SK-N-SH (cell line): Measurements from ENCODE around the gene SAMD4B. TPM values are rescaled to one million over a fixed set of nuclear protein-coding genes. Genes with fewer than 3 reads are reported as not detected.

Experiments used
- CTCF ChIA-PET: fragments of 300-600, 350-600 bp; formaldehyde crosslinking; extraction: SDS; loops from one replicate; lab custom pipeline; 2021; lab: Yijun Ruan, JAX
- POLR2A ChIA-PET: fragments of 350-600 bp; sonication (Branson Sonifier 250); formaldehyde crosslinking; extraction: SDS; loops from one replicate; lab custom pipeline; 2020; ENCODE audit warnings: antibody characterized with exemption, inconsistent platforms; lab: Yijun Ruan, JAX
- DNase-seq: peaks from one replicate; pipeline ENCODE4 v3.0.0; 2012
- H2AFZ ChIP-seq: fragments of 200-600 bp; sonication (generic); 2 replicates; pipeline ENCODE4 v1.8.1; 2016; ENCODE audit warnings: antibody characterized with exemption, mild to moderate bottlenecking, low read depth
- H3F3A ChIP-seq: fragments of 200-600 bp; sonication (generic); replicated peaks from 2 replicates; pipeline ENCODE3; 2016; ENCODE audit warnings: antibody characterized with exemption, mild to moderate bottlenecking; ENCODE audit not compliant: insufficient read depth
- H3K27ac ChIP-seq, 2 experiments: fragments of 200-500 bp in 1 of 2; fragments of 200-600 bp in 1 of 2; sonication (Bioruptor generic) in 1 of 2; sonication (generic), shearing (Covaris generic) in 1 of 2; 2 replicates each; pipeline versions ENCODE4 v1.5.1 to v1.6.1; 2014 to 2016; ENCODE audit warnings: low read depth in 2 of 2, inconsistent platforms in 1 of 2, low read length in 1 of 2, mild to moderate bottlenecking in 1 of 2, mixed read lengths in 1 of 2
- H3K27me3 ChIP-seq: fragments of 200-600 bp; sonication (generic), shearing (Covaris generic); 2 replicates; pipeline ENCODE4 v1.6.1; 2016; ENCODE audit warnings: mixed run types; ENCODE audit not compliant: insufficient read depth
- H3K36me3 ChIP-seq, 2 experiments: fragments of 200-500 bp in 1 of 2; fragments of 200-600 bp in 1 of 2; sonication (Bioruptor generic) in 1 of 2; sonication (generic) in 1 of 2; replicated peaks in 1 of 2; 2 replicates each; pipeline versions ENCODE3 to v1.5.1; 2014 to 2016; ENCODE audit warnings: low read length in 1 of 2, mild to moderate bottlenecking in 1 of 2; ENCODE audit not compliant: insufficient read depth in 2 of 2, control insufficient read depth in 1 of 2
- H3K4me1 ChIP-seq, 2 experiments: fragments of 200-500 bp in 1 of 2; fragments of 200-600 bp in 1 of 2; sonication (Bioruptor generic) in 1 of 2; sonication (generic), shearing (Covaris generic) in 1 of 2; 2 replicates each; pipeline versions ENCODE4 v1.5.1 to v1.6.1; 2014 to 2016; ENCODE audit warnings: low read depth in 1 of 2, low read length in 1 of 2, mixed run types in 1 of 2; ENCODE audit not compliant: insufficient read depth in 2 of 2, control insufficient read depth in 1 of 2
- H3K4me2 ChIP-seq: fragments of 200-600 bp; sonication (generic), shearing (Covaris generic); 2 replicates; pipeline ENCODE4 v1.6.1; 2017; ENCODE audit warnings: mixed run types
- H3K4me3 ChIP-seq, 2 experiments: fragments of 200-500 bp in 1 of 2; fragments of 200-600 bp in 1 of 2; sonication (Bioruptor generic) in 1 of 2; sonication (generic), shearing (Covaris generic) in 1 of 2; 2 replicates each; pipeline versions ENCODE4 v1.5.1 to v1.8.1; 2014 to 2016; ENCODE audit warnings: low read depth in 2 of 2, inconsistent platforms in 1 of 2, low read length in 1 of 2, mild to moderate bottlenecking in 1 of 2, mixed read lengths in 1 of 2, moderate library complexity in 1 of 2
- H3K79me2 ChIP-seq: fragments of 200-600 bp; sonication (generic); 2 replicates; pipeline ENCODE4 v1.8.1; 2017; ENCODE audit warnings: mild to moderate bottlenecking; ENCODE audit not compliant: insufficient read depth
- H3K9ac ChIP-seq: fragments of 200-600 bp; sonication (generic); 2 replicates; pipeline ENCODE4 v1.6.1; 2017; ENCODE audit warnings: mixed run types
- H3K9me2 ChIP-seq: fragments of 200-600 bp; sonication (generic); 2 replicates; pipeline ENCODE4 v1.6.1; 2017; ENCODE audit warnings: mixed run types
- H3K9me3 ChIP-seq: fragments of 200-600 bp; sonication (generic); 2 replicates; pipeline ENCODE4 v1.6.1; 2017; ENCODE audit warnings: mixed run types, mild to moderate bottlenecking, moderate library complexity
- H4K20me1 ChIP-seq: fragments of 200-600 bp; sonication (generic); 2 replicates; pipeline ENCODE4 v1.6.1; 2017; ENCODE audit warnings: mild to moderate bottlenecking, mixed run types; ENCODE audit not compliant: insufficient read depth
- CTCF ChIP-seq: fragments of 200-600 bp; sonication (generic); IDR thresholded peaks from 2 replicates; pipeline ENCODE4 v1.6.1; 2017; ENCODE audit warnings: antibody characterized with exemption, mild to moderate bottlenecking, moderate library complexity
- FOSL2 ChIP-seq: IDR thresholded peaks from 2 replicates; pipeline ENCODE4 v1.4.0; 2012; ENCODE audit warnings: low read depth, mild to moderate bottlenecking, moderate library complexity, borderline replicate concordance
- GABPA ChIP-seq: IDR thresholded peaks from 2 replicates; pipeline ENCODE4 v1.4.0; 2012; ENCODE audit warnings: low read depth, mild to moderate bottlenecking
- GATA2 ChIP-seq: sonication (generic); formaldehyde crosslinking; IDR thresholded peaks from 2 replicates; pipeline ENCODE4 v1.5.0; 2020; ENCODE audit warnings: mild to moderate bottlenecking, missing genetic modification reagents
- NRF1 ChIP-seq: IDR thresholded peaks from 2 replicates; pipeline ENCODE4 v1.6.1; 2012; ENCODE audit warnings: low read depth, mild to moderate bottlenecking, low read length
- PBX3 ChIP-seq: IDR thresholded peaks from 2 replicates; pipeline ENCODE4; 2012
- RCOR1 ChIP-seq: fragments of 150-350 bp; IDR thresholded peaks from 2 replicates; pipeline ENCODE4 v1.6.1; 2017; ENCODE audit warnings: antibody characterized with exemption, low read length
- REST ChIP-seq: IDR thresholded peaks from 2 replicates; pipeline ENCODE4 v1.6.1; 2012; ENCODE audit warnings: mild to moderate bottlenecking, low read depth, low read length, moderate library complexity
- RXRA ChIP-seq: IDR thresholded peaks from 2 replicates; pipeline ENCODE4 v1.4.0; 2012; ENCODE audit warnings: low read depth, mild to moderate bottlenecking, borderline replicate concordance
- SMC3 ChIP-seq: IDR thresholded peaks from 2 replicates; pipeline ENCODE4 v1.6.1; 2012; ENCODE audit warnings: low read depth, low read length, improper control_type of control experiment
- TEAD4 ChIP-seq: IDR thresholded peaks from 2 replicates; pipeline ENCODE4 v1.4.0; 2012; ENCODE audit warnings: mild to moderate bottlenecking, borderline replicate concordance; ENCODE audit not compliant: insufficient read depth
- USF2 ChIP-seq: fragments of 150-350 bp; IDR thresholded peaks from 2 replicates; pipeline ENCODE4 v1.6.1; 2017; ENCODE audit warnings: antibody characterized with exemption, low read length, low read depth, borderline replicate concordance
- YY1 ChIP-seq: IDR thresholded peaks from 2 replicates; pipeline ENCODE4 v1.4.0; 2012; ENCODE audit warnings: low read depth, mild to moderate bottlenecking
- ZBTB33 ChIP-seq: IDR thresholded peaks from 2 replicates; pipeline ENCODE4 v1.4.0; 2012; ENCODE audit warnings: low read depth, borderline replicate concordance
- WGBS: methylation state at CpG from one replicate; pipeline ENCODE4 v1.1.6; 2017; ENCODE audit warnings: low lambda C conversion rate; 5-methylcytosine and 5-hydroxymethylcytosine counted together
- polyA plus RNA-seq, 3 experiments: library from polyadenylated mRNA; depleted of rRNA; stranded (reverse); fragments of >200 nt; gene quantifications; 2 replicates each; pipeline ENCODE4 v1.2.3, GENCODE V29; 2012
- TF ChIP-seq, protein P1 (sequence below): IDR thresholded peaks from 2 replicates; pipeline ENCODE4 v1.4.0; 2012; ENCODE audit warnings: low read depth, borderline replicate concordance

Gene SAMD4B
- polyA plus RNA-seq, 1 of the 3 experiments (the other 2 are of a cell fraction) = 83.0 TPM

DNA sequence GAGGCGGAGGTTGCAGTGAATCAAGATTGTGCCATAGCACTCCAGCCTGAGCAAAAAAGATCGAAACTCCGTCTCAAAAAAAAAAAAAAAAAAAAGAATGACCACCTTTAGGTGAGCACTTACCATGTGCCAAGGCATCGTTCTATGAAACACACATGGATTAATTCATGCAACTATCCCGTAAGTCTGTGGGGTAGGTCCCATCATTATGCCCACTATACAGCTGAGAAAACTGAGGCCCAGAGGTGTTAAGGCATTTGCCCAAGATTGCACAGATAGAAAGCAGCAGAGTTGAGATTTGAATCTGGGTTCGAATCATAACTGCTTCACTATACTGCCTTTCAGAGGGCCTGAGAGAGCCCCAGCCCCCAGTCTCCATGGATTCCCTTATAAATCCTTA, 8.7 kb upstream of the SAMD4B start:
- no peak overlapping the region for H3K9ac ChIP-seq
- peaks cover 6% of the 10 kb centered on the region for H3F3A ChIP-seq
- H3K79me2 ChIP-seq = no peaks in the 10 kb centered on the region
- DNase-seq = no peak
- no peaks in the 10 kb centered on the region for H3K4me1 ChIP-seq
- H3K36me3 ChIP-seq = no peaks in the 10 kb centered on the region
- H3K4me2 ChIP-seq = no peak overlapping the region
- H4K20me1 ChIP-seq = no peaks in the 10 kb centered on the region
- ChIA-PET CTCF (interaction anchor here (0.6 to 4.1 kb wide), 3 partner anchors 11 to 223 kb away, joined by 3 to 22 read pairs (median 5); no protein-coding TSS in a partner anchor), POLR2A (no interaction called here)
- no peak for TF ChIP-seq YY1
- TF ChIP-seq FOSL2 = no peak
- no peak for TF ChIP-seq GABPA
- TF ChIP-seq USF2 = no peak
- no peak for TF ChIP-seq SMC3
- no peak for TF ChIP-seq TEAD4
- TF ChIP-seq PBX3 = no peak
- TF ChIP-seq GATA2 (CRISPR knock-in tag) = no peak
- TF ChIP-seq NRF1 = no peak
- no peak for TF ChIP-seq ZBTB33
- no peak for TF ChIP-seq RXRA
- TF ChIP-seq REST = no peak
- TF ChIP-seq, protein P1, sequence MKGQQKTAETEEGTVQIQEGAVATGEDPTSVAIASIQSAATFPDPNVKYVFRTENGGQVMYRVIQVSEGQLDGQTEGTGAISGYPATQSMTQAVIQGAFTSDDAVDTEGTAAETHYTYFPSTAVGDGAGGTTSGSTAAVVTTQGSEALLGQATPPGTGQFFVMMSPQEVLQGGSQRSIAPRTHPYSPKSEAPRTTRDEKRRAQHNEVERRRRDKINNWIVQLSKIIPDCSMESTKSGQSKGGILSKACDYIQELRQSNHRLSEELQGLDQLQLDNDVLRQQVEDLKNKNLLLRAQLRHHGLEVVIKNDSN = no peak
- TF ChIP-seq CTCF = no peak
- no peak for TF ChIP-seq RCOR1
- no peaks in the 10 kb centered on the region for H3K9me2 ChIP-seq
- no peak overlapping the region for H3K27ac ChIP-seq
- WGBS = 68% methylated on average over 6 of the region's 6 CpGs
- no peaks in the 10 kb centered on the region for H3K27me3 ChIP-seq
- H2AFZ ChIP-seq = no peak overlapping the region
- H3K9me3 ChIP-seq = no peaks in the 10 kb centered on the region
- no peak overlapping the region for H3K4me3 ChIP-seq
